ENCODE data around the gene ZNF263. TPM values are rescaled to one million over a fixed set of nuclear protein-coding genes. Genes with fewer than 3 reads are reported as not detected.

ZNF263 gene
- total RNA-seq, 1 donor = 30.6 TPM

GRCh38 chr16:3254309-3254708, 29.0 kb upstream of the ZNF263 start:
- no peak overlapping the region for H3K4me3 ChIP-seq (ENCODE audit: low read depth, low read length)
- TF ChIP-seq CTCF (IDR thresholded peaks at IDR 0.05; ENCODE audit: insufficient read depth, low read length) = no peak
- no peak for DNase-seq (ENCODE audit: low read depth)

GRCh38 chr16:3256146-3256865, 27.0 kb upstream of the ZNF263 start, which contains the start of gene MEFV:
TSS of gene MEFV (minus strand) at chr16:3256633. CDS start at chr16:3256587, 46 bp downstream.
- TF ChIP-seq CTCF (IDR thresholded peaks at IDR 0.05; ENCODE audit: insufficient read depth, low read length) = no peak
- no peak within 1 kb of the TSS for H3K4me3 ChIP-seq (ENCODE audit: low read depth, low read length)
- DNase-seq (ENCODE audit: low read depth) = no peak

GRCh38 chr16:3256866-3257465, 26.3 kb upstream of the ZNF263 start:
- DNase-seq (ENCODE audit: low read depth) = peak; percentile 16
- no peak for TF ChIP-seq CTCF (IDR thresholded peaks at IDR 0.05; ENCODE audit: insufficient read depth, low read length)
- no peak overlapping the region for H3K4me3 ChIP-seq (ENCODE audit: low read depth, low read length)

GRCh38 chr16:3259836-3260235, 23.5 kb upstream of the ZNF263 start:
- no peak for DNase-seq (ENCODE audit: low read depth)
- no peak for TF ChIP-seq CTCF (IDR thresholded peaks at IDR 0.05; ENCODE audit: insufficient read depth, low read length)
- H3K4me3 ChIP-seq (ENCODE audit: low read depth, low read length) = no peak overlapping the region

GRCh38 chr16:3262517-3262916, 20.8 kb upstream of the ZNF263 start:
- no peak for TF ChIP-seq CTCF (IDR thresholded peaks at IDR 0.05; ENCODE audit: insufficient read depth, low read length)
- no peak overlapping the region for H3K4me3 ChIP-seq (ENCODE audit: low read depth, low read length)
- no peak for DNase-seq (ENCODE audit: low read depth)

DNA sequence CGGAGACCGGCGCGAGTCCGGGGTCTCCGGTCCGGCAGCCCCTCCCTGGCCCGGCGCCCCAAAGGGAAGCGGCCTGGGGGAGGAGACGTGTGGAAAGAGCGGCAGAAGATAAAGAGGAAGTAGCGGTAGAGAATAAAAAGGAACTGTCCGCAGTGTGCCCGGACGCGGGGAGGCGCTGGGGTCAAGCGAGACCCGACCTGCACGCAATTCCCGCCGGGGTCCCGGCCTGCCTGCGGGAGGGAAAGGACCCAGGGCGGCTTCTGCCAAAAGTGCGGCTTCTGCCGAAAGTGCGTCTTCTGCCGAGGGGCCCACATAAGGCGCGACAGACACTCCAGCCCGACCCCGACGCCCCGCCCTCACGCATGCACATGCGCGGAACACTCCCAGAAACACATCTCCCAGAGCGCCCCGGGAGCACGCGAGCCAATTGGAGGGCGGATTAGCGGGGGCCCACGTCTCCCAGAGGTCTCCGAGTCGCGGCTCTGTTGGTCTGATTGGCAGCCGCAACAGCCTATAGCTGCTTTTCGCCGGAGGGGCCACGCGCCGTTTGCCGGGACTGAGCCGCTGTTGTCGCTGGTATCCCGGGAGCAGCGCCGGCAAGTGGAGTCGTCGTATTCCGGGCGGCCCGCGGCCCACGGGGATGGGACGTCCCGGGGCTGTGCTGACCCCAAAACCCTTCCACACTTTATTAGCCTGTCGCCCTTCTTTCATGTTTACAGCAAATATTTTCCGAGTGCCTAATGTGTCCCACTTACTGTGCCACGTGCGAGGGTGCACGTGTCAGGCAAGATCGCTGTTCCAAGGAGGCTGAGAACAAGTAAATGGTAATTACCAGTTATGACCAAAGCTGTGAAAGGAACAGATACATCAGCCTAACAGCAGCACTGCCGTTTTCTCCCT, 18.9 kb upstream of the ZNF263 start:
- peak; percentile 35 for TF ChIP-seq CTCF (IDR thresholded peaks at IDR 0.05; ENCODE audit: insufficient read depth, low read length)
- peak; percentile 96 for DNase-seq (ENCODE audit: low read depth)
- H3K4me3 ChIP-seq (ENCODE audit: low read depth, low read length) = peak overlapping the region; percentile 81
